GM18907 (cell line): ENCODE results near the gene SERPINI2.

Experiments
- ATAC-seq: cut with Tn5 transposase; IDR thresholded peaks from one replicate; pipeline ENCODE4 v1.9.1; 2021; ENCODE audit warnings: mild to moderate bottlenecking, moderate library complexity; ENCODE audit not compliant: unreplicated experiment

The SERPINI2 gene, protein sequence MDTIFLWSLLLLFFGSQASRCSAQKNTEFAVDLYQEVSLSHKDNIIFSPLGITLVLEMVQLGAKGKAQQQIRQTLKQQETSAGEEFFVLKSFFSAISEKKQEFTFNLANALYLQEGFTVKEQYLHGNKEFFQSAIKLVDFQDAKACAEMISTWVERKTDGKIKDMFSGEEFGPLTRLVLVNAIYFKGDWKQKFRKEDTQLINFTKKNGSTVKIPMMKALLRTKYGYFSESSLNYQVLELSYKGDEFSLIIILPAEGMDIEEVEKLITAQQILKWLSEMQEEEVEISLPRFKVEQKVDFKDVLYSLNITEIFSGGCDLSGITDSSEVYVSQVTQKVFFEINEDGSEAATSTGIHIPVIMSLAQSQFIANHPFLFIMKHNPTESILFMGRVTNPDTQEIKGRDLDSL

DNA sequence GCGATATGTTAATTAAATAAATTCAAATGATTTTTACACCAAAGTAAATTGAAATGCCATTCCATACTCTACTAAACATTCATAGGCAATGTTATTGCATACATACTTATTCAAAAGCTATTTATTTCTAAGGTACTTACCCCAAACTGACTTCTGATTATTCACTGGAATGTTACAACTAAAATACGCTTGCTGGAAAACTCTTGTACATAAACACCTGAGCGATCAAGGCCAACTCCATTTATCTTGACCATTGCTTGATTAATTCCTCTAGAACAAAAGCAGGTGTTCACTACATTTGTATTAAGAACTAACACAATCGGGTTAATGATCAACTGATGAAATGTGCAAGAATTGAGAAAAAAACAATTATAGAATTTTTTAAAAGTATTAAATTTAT is at the start of gene SERPINI2:
Gene SERPINI2, minus strand, starts transcription at position 180 of the 400 bp plus-strand sequence. CDS start 2,208 bp downstream, outside the sequence.
- no peak for ATAC-seq

- no peak for ATAC-seq
These were observed 47.1 kb upstream of the SERPINI2 start for GRCh38 chr3:167521006-167521355.

- ATAC-seq = no peak
These were observed 46.6 kb upstream of the SERPINI2 start for GRCh38 chr3:167520266-167521005.

GRCh38 chr3:167507954-167508353 is 34.1 kb upstream of the SERPINI2 start:
- no peak for ATAC-seq

DNA sequence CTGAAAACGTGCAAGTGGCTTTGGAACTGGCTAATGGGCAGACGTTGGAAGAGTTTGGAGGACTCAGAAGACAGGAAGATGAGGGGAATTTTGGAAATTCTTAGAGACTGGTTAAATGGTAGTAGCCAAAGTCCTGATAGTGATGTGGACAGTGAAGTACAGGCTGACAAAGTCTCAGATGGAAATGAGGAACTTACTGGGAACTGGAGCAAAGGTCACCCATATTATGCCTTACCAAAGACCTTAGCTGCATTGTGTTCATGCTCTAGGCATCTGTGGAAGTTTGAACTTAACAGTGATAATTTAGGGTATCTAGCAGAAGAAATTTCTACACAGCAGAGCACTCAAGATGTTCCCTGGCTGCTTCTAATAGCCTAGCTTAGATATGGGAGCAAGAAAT is 28.6 kb upstream of the SERPINI2 start:
- ATAC-seq = no peak

- ATAC-seq = no peak
These were observed 28.1 kb upstream of the SERPINI2 start for GRCh38 chr3:167501941-167502340.

DNA sequence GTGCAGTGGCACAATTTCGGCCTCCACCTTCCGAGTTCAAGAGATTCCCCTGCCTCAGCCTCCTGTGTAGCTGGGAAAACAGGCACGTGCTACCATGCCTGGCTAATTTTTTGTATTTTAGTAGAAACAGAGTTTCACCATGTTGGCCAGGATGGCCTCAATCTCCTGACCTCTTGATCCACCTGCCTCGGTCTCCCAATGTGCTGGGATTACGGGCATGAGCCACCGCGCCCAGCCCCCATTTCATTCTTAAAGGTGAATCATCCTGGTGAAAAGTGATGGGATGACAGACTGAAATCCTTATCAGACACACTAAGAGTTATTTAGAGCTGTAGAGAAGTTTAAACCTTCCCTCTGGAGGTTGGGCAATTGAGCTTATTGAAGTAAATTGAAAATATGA is 24.1 kb upstream of the SERPINI2 start:
- ATAC-seq = no peak

- ATAC-seq = peak; percentile 53
These were observed 19.4 kb upstream of the SERPINI2 start for GRCh38 chr3:167493244-167493643.

GRCh38 chr3:167491621-167492020 is 17.8 kb upstream of the SERPINI2 start:
- ATAC-seq = no peak

DNA sequence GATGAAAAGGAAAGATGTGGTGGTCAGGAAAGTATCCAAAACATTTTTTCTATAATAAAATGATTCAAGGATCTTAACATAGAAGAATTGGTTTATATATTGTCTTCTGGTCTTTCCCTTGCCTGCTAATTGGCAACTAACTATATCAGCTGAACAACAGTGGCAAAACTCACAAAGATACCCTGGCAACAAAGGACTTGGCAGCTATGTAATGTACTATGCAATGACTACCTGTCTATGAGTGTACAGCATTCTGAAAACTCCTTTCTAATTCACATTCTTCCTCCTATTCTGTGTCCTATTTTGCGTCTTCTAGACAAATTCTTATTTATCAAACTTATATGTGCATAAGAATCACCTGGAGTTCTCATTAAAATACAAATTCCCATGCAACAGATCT is 15.7 kb upstream of the SERPINI2 start:
- ATAC-seq = no peak

DNA sequence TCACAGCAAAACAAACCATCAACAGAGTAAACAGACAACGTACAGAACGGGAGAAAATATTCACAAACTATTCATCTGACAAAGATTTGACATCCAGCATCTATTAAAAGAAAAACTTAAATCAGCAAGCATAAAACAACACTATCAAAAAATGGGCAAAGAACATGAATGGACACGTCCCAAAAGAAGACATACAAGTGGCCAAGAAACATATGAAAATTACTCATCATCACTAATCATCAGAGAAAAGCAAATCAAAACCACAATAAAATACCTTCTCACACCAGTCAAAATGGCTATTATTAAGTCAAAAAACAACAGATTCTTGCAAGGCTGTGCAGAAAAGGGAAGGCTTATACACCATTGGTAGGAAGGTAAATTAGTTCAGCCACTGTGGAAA is 13.7 kb upstream of the SERPINI2 start:
- no peak for ATAC-seq

- ATAC-seq = no peak
These were observed 10.7 kb upstream of the SERPINI2 start for GRCh38 chr3:167484551-167484950.

DNA sequence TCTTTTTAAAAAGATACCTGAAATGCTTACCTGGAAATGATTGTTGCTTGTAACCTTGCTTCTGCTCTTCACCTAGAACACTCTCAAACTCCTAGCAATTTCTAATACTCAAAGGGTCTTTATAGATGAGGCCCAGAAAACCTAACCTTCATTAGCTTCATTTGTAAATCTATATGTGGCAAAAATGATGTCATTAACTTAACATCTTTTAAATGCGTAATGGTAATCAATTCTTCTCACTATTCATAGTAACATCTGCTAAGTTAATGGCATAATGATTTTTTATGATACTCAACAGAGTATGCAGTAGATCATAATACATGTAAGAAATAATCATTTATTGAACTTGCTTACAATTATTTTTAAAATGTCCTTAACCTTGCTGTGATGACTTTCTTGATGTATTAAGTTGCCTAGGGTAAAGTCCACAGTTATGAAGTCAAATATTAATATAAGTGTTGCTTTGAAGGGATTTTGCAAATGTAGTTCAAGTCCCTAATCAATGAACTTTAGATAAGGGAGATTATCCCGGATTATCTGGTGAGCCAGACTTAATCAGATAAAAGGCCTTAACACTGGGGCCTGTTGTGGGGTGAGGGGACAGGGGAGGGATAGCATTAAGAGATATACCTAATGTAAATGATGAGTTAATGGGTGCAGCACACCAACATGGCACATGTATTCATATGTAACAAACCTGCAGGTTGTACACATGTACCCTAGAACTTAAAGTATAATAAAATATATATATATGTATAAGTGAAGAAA is 10.1 kb upstream of the SERPINI2 start:
- no peak for ATAC-seq

DNA sequence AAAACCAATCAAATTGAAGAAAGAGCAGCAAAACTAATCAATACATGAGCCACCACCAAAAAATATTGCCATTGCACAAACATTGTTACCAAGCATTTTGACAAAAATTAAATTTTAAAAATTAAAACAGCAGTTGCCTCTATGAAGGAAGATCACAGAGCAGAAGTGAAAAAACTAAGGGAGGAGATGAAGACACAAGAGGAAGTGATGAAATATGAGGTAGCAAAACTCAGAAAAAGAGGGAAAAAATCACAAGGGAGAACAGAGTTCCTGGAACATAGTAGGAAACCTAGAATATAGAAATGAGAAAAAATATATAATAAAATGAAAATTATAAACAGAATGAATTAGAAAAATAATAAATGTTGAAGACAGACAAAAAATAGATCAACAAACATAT is 7.3 kb upstream of the SERPINI2 start:
- ATAC-seq = no peak

DNA sequence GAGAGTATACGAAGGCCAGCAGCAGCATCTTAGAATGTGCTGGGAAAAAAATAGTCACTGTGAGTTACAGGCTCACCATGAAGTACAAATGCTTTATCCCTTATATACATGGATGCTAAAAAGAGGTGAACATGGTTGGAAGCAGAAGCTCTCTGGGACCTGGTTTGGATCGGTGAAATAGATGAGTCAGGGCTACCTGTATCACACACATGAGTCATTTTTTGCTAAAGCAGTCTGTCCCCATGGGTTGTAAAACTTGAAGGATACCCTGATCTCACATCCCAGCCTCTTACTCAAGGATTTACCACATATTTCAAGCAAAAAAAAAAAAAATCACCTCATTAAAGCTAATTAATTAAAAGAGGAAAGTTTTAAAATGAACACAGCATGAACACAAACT is 6.9 kb upstream of the SERPINI2 start:
- ATAC-seq = no peak

GRCh38 chr3:167469381-167469780 is 4.5 kb downstream of the SERPINI2 start:
- no peak for ATAC-seq

GRCh38 chr3:167467848-167468611 is 5.8 kb downstream of the SERPINI2 start:
- ATAC-seq = no peak

GRCh38 chr3:167466966-167467365 is 6.9 kb downstream of the SERPINI2 start:
- no peak for ATAC-seq

GRCh38 chr3:167456157-167456799 is 17.6 kb downstream of the SERPINI2 start:
- ATAC-seq = no peak

DNA sequence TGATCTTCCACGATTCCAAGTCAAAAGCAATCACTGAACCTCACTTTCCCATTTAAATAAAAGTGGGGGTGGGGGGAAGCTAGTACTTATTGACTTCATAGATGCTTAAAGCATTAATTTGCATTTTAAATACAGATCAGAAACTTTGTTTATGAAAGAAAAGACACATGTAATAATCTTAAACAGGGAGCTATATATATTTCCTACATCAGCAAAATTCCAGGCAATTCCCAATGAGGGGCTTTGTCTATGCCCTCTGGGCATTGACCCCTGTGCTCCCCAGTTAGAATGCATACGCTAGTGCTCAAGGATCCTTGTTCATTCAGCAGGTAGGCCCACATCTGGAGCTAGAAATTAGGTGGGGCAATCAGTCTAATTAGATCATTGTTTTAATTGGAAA is 20.0 kb downstream of the SERPINI2 start:
- ATAC-seq = no peak
